SIG-M5 treated with dmso at 0.1 percent for 504 hours (cell line): ENCODE results near the gene PPP1R3F.
"Not testable (repeated sequence)": the region's sequence is repeated elsewhere in the genome, so short reads cannot be mapped to it uniquely, and the experiment has no call there.

Source experiments
- DNase-seq: peaks from one replicate; lab custom pipeline; 2025; ENCODE audit not compliant: unreplicated experiment; lab: John Stamatoyannopoulos, UW

PPP1R3F gene

GRCh38 chrX:49270249-49270921 lies 792 bp downstream of the PPP1R3F start:
- DNase-seq: no peak

GRCh38 chrX:49271341-49271740 lies 1.7 kb downstream of the PPP1R3F start:
- peak; percentile 9 for DNase-seq

DNA sequence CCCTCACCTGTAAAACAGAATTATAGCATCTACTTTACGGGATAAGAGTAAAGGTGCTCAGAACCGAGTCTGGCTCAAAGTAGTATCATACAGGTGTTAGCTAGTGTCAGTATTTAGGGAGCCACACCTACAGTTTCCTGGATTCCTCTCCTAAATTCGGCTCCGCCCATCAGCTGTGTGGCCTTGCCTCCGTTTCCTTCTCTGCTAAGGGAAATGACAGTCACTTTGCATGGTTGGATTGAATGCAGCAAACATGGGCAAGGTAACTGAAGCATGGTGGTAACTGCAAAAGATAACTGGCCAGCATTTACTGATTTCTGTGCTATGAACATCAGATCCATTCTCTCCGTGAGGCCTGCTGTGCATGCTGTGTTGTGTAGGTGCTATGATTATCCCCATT lies 2.8 kb downstream of the PPP1R3F start:
- no peak for DNase-seq

DNA sequence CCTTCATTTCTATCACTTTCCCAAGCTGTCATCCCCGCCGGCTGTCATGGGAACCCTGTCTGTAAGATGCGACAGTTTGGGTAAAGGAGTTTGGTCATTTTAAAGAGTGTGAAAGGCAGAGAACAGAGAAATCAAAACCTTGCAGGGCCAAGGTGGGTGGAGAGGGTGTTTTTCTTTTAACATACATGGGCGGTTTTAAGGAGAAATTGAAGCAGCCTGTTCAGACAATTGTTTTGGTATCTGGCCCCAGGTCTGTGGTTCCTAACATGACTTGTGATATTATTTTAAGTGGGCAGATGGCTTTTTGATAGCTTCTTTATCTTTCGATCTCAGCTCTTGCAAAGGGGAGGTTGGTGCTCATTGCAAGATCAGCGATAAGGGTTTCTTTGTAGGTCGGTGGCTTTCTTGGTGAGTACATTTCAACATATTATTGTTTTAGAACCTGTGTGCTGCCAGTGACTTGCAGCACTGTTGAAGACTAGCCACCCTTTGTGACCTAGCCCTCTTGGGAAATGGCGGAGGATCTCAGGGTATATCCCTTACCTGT lies 3.7 kb downstream of the PPP1R3F start:
- DNase-seq: no peak

DNA sequence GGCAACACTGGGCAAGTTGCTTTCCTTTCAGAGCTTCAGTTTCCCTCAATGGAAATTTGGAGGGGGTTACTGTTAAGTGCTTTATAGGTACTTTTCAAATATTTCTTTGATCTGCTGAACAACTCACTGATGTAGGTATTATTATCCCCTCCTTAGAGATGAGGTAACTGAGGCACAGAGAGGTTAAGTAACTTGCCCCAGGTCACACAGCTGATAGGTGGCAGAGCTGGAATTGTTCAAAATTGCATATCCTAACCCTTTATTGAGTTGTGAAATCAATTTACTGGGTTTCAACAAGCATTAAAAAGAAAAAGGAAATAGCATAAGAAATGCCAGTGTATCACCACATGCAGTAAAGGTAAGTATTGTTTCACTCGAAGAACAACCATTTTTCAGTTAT lies 6.6 kb downstream of the PPP1R3F start:
- no peak for DNase-seq

DNA sequence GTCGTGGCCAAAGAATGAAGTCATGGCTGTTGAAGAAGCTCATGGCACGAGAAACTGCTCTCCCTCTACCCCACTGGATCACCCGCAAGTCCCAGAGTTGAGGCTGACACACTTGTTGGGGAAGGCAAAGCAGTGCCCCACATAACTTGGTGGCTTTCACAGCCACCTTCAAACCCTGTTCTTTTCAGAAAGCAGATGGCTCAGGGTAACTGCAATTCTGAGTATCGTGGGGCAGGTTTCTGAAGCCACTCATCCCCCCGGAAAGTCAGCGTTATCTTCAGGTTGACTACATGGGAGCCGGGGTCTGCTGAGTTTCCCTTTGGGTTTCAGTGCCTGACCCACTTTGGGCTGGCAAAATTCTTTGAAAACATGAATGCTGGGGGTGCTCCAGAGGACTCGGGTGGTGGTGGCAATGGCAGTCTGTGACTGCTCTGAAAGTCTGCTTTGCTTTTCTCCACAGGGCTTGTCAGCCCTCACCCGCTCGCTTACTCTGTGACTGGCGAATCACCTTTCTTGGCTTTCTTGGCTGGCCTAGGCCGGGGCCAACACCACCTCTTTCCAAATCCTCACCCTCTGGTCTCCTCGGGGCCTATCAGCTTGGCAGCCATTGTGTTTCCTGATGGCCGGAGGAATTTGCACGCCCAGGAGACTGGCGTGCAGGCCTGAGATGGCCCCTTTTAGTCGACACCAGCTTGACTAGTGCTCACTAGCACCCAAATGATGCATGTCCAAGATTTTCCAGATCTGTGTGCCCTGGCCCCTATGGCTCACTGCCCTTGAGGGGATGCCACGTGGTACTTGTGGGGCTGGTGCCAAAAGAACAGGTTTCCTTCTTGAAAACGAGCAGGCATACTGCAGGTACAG lies 7.3 kb downstream of the PPP1R3F start:
- no peak for DNase-seq

DNA sequence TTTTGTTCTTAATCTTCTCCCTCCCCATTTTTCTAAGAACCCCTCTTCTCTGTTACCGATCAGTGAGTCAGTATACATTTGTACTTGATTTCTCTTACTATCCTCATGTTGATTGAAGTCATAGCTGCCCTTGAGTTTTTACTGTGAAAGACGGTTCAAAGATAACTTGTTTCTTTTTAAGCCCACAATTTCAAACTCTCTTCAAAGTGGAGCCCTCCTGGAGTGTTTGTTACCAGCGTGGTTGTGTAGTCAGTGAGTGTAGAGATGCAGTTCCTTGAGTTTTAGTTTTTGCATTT lies 7.9 kb downstream of the PPP1R3F start:
- no peak for DNase-seq

GRCh38 chrX:49278081-49278480 lies 8.5 kb downstream of the PPP1R3F start:
- no peak for DNase-seq

- no peak for DNase-seq
Measured at GRCh38 chrX:49282647-49283011, 13.0 kb downstream of the PPP1R3F start.

DNA sequence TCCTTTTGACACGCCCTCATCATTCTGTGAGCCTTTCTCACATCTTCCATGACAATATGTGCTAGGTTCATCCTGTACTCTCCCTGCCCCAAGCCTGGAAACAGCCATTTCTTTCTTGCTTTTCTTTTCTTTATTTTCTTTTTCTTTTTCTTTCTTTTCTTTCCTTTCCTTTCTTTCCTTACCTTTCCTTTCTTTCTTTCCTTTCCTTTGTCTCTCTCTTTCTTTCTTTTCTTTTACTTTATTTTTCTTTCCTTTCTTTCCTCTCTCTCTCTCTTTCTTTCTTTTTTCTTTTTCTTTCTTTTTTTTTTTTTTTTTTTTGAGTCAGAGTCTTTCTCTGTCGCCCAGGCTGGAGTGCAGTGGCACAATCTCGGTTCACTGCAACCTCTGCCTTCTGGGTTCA lies 14.6 kb downstream of the PPP1R3F start:
- no peak for DNase-seq

- no peak for DNase-seq
Measured at GRCh38 chrX:49286136-49286535, 16.5 kb downstream of the PPP1R3F start.

DNA sequence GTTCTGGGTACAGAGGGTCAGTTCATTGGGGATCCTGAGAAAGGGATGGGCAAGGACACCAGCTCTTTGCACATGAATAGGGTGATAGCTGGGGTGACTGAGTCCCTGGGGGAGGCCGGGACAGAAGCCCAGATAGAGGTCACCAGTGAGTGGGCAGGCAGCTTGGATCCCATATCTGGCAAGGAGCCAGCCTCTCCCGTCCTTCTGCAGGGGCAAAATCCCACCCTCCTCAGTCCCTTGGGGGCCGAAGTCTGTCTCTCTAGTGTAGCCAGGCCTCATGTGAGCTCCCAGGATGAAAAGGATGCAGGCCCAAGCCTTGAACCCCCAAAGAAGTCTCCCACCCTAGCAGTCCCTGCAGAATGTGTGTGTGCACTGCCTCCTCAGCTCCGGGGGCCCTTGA lies 17.0 kb downstream of the PPP1R3F start:
- DNase-seq: no peak

- DNase-seq: no peak
Measured at GRCh38 chrX:49287665-49288064, 18.1 kb downstream of the PPP1R3F start.

GRCh38 chrX:49290215-49290614 lies 20.6 kb downstream of the PPP1R3F start:
- no peak for DNase-seq

DNA sequence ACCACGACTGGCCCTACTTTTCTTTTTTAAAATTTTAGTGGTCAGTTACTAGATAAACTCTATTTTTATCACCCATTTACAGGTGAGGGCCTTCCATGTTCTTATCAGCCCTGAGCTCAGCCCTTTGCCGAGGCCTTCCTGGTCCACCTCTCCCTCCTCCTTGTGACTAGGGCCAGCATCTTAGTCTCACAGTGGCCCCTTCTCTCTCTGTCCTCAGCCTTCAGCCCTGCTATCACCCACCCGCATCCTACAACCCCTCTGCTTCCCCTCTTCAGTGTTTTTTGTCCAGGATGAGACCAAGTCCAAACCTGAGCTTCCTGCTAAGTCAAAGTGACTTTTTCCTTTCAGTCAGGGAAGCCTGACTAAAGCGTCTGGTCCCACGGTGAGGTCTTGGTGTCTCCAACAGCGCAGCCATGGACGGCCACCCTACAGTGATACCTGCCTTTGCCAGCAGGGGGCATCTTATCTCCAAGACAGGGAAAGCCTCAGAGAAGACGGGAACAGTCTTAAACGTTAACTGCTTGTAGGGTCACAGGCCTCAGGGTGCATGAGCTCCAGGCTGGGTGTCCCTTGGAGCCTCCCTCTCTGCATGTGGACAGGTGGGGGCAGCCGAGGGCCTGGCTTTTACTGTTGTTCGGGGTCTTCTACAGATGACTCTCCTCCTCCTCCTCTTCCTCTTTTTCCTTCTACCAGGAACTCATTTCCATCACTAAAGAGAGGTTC lies 22.2 kb downstream of the PPP1R3F start:
- DNase-seq: peak; percentile 54

DNA sequence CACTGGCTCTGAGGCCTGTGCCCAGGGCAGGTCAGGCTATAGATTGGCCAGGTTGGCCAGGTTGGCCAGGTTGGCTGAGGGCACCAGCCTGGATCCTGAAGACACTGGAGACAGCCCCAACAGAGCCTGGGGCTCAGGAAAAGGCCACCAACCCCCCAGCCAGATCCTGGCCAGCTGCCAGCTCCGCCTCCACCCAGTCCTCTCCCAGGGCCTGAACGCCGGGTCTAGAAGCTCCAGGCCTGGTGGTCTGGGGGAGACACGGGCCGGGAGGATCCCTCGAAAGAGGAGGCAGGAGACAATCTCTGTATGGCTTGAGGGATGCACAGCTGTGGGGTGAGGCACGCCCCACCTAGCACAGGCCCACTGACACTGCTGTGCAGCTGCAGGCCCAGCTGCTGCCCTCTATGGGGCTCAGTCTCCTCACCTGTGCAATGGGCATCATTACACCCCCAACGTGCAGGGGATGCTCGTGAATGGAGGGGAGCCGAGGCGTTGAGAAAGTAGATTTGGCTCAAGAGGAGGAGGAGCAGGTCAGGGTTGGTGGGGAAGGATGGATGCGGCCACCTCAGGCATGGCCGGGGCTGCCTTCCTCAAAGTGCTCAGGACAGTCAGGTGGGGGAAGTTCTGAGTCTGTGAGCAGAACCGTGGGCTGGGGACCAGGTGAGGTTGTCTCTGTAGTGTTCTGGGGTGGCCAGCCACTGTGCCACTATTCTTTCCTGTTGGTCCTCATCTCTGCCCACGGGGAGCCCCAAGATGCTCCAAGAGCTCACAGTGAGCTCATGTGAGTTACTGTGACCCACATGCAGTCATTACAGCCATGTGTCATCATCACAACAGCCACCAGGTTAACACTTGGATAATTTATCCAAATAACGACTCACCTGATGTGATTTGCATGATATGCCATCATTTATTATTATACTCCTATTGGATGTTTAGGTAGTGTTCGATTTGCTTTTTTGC lies 23.1 kb downstream of the PPP1R3F start:
- DNase-seq: no peak

DNA sequence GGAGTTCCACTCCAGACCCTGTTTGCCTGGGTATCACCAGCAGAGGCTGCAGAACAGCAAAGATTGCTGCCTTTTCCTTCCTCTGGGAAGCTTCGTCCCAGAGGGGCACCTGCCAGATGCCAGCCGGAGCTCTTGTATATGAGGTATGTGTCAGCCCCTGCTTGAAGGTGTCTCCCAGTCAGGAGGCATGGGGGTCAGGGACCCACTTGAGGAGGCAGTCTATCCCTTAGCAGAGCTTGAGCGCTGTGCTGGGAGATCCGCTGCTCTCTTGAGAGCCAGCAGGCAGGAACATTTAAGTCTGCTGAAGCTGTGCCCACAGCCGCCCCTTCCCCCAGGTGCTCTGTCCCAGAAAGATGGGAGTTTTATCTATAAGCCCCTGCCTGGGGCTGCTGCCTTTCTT lies 29.7 kb downstream of the PPP1R3F start:
- not testable (repeated sequence) for DNase-seq

GRCh38 chrX:49300703-49301102 lies 31.1 kb downstream of the PPP1R3F start:
- no peak for DNase-seq

DNA sequence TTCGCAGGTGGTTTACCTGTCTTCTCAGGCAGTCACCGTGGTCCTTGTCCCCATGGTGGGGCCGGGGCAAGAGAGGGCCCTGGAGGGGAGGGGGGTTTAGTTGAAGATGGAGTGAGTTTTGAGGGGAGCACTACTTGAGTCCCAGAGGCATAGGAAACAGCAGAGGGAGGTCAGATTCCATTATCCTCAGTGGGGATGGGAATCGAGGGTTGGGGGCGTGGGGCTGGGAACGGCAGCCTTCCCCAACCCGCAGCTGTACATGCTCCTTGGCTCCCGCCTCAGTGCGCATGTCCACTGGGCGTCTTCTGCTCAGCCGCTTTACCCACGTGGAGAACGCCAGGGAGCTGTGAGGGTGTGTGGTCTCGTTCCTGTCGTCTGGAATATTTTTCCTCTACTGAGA lies 33.8 kb downstream of the PPP1R3F start, which contains the start of gene GAGE10:
Gene GAGE10, plus strand, starts transcription at position 301 of the 400 bp plus-strand sequence. CDS start 1,214 bp downstream, outside the sequence.
- DNase-seq: no peak

DNA sequence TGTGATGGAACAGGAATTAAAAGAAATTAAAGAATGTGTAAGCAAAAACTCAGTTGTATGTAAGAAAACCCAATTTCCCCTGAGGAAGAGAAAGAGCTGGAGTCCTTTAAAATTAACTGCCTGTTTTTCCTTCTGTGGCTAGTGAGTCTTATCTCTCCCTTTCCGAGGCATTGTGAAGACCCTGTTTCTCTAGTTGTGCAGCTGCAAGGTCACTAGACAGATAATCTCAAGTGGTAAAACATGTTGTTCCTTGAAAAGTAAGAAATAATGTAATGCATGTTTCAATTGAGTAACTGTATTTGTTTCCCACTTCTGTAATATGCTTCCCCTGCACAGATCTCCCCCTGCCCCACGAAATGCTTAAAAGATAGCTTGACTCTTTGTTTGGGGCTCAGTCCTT lies 38.2 kb downstream of the PPP1R3F start:
- DNase-seq: not testable (repeated sequence)
